ENCODE measurements around the gene RAPGEF4.

The RAPGEF4 gene

DNA sequence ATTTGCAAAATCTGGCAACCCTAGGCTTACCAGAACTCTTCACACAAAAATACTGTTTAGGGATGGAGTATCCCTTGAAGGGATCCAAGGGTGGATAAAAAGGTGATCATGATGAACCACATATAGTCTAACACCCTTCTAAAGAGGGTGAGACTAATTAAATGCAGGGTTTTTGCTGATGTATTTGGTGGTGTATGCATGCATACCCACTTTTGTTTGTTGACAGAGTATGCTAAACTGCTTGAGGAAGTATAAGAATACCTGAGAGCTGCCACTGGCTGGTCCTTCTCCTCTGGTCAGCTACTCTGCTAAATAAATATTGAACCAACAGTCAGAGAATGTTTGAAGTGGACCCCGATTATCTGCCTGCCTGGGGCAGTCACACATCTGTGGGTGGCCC, 34.2 kb downstream of the RAPGEF4 start:
- Histone ChIP-seq H3K4me1 (ENCODE audit: control insufficient read depth, insufficient read depth, low read length, poor library complexity, severe bottlenecking) (no peaks in the 10 kb centered on the region), H3K4me3 (ENCODE audit: insufficient read depth, low read depth, low read length, poor library complexity, severe bottlenecking) (no peak overlapping the region), H3K27ac (ENCODE audit: insufficient read depth, low read length, poor library complexity, severe bottlenecking) (no peak overlapping the region), H3K27me3 (replicated peaks; ENCODE audit: control insufficient read depth, insufficient read depth, low read length, poor library complexity, severe bottlenecking) (no peaks in the 10 kb centered on the region), H3K9me3 (ENCODE audit: control insufficient read depth, low read length) (no peaks in the 10 kb centered on the region), H3K36me3 (ENCODE audit: control insufficient read depth, insufficient read depth, low read length) (no peaks in the 10 kb centered on the region)
- DNase-seq = no peak

DNA sequence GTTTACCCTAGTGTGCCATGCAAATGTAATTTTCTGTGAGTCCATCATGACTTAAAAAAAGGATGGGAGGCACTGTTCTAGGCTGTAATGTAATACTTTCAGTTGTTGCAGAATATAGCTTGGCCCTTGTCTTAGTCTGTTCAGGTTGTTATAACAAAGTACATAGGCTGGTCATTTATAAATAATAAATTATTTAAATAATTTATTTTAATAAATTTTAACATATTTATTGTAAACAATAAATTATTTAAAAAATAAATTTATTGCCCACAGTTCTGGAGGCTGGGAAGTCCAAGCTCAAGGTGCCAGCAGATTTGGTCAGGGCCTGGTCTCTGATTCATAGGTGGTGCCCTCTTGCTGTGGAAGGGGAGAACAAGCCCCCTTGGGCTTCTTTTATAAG, 35.2 kb downstream of the RAPGEF4 start:
- no peak for DNase-seq
- Histone ChIP-seq H3K36me3 (ENCODE audit: control insufficient read depth, insufficient read depth, low read length) (no peaks in the 10 kb centered on the region), H3K4me3 (ENCODE audit: insufficient read depth, low read depth, low read length, poor library complexity, severe bottlenecking) (no peak overlapping the region), H3K4me1 (ENCODE audit: control insufficient read depth, insufficient read depth, low read length, poor library complexity, severe bottlenecking) (no peaks in the 10 kb centered on the region), H3K27me3 (replicated peaks; ENCODE audit: control insufficient read depth, insufficient read depth, low read length, poor library complexity, severe bottlenecking) (no peaks in the 10 kb centered on the region), H3K27ac (ENCODE audit: insufficient read depth, low read length, poor library complexity, severe bottlenecking) (no peak overlapping the region), H3K9me3 (ENCODE audit: control insufficient read depth, low read length) (no peaks in the 10 kb centered on the region)

DNA sequence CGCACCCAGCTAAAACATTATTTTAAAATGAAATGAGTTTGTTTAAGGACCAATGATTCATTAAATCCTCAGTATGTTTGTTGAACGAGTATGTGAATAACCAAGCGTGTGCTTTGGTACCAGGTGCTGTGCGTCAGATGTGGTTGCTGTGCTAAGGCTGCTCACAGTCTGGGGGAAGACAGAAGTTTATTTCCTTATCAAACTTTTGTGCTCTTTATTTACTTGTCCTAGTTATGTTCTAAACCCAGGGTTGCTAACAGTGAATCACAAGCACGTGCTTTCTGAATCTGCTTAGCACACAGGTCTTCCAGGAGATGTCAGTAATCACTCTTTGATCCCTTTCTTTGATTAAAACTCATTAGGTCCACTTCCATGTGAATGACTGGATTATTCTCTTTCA, 37.0 kb downstream of the RAPGEF4 start:
- Histone ChIP-seq H3K27me3 (replicated peaks; ENCODE audit: control insufficient read depth, insufficient read depth, low read length, poor library complexity, severe bottlenecking) (no peaks in the 10 kb centered on the region), H3K4me1 (ENCODE audit: control insufficient read depth, insufficient read depth, low read length, poor library complexity, severe bottlenecking) (no peaks in the 10 kb centered on the region), H3K36me3 (ENCODE audit: control insufficient read depth, insufficient read depth, low read length) (no peaks in the 10 kb centered on the region), H3K27ac (ENCODE audit: insufficient read depth, low read length, poor library complexity, severe bottlenecking) (no peak overlapping the region), H3K4me3 (ENCODE audit: insufficient read depth, low read depth, low read length, poor library complexity, severe bottlenecking) (no peak overlapping the region), H3K9me3 (ENCODE audit: control insufficient read depth, low read length) (no peaks in the 10 kb centered on the region)
- no peak for DNase-seq

DNA sequence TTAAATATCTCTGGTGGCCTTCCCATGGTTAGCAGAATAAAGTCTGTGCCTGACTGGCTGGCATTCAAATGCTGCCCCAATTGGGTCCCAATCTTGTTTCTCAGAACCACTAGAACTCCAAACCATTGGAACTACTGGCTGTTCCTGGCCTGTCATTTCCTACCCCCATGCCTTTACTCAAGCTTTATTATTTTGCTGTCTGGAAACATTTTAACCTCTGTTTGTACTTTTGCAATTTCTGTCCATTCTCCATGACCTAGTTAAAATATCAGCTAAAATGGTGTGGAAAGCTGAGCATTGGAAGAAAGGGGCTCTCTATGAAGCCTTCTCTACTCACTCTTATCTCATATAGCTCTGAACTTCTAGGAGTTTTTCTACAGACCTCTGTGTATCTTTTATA, 38.7 kb downstream of the RAPGEF4 start:
- Histone ChIP-seq H3K27me3 (replicated peaks; ENCODE audit: control insufficient read depth, insufficient read depth, low read length, poor library complexity, severe bottlenecking) (no peaks in the 10 kb centered on the region), H3K9me3 (ENCODE audit: control insufficient read depth, low read length) (no peaks in the 10 kb centered on the region), H3K4me1 (ENCODE audit: control insufficient read depth, insufficient read depth, low read length, poor library complexity, severe bottlenecking) (no peaks in the 10 kb centered on the region), H3K4me3 (ENCODE audit: insufficient read depth, low read depth, low read length, poor library complexity, severe bottlenecking) (no peak overlapping the region), H3K27ac (ENCODE audit: insufficient read depth, low read length, poor library complexity, severe bottlenecking) (no peak overlapping the region), H3K36me3 (ENCODE audit: control insufficient read depth, insufficient read depth, low read length) (no peaks in the 10 kb centered on the region)
- no peak for DNase-seq

DNA sequence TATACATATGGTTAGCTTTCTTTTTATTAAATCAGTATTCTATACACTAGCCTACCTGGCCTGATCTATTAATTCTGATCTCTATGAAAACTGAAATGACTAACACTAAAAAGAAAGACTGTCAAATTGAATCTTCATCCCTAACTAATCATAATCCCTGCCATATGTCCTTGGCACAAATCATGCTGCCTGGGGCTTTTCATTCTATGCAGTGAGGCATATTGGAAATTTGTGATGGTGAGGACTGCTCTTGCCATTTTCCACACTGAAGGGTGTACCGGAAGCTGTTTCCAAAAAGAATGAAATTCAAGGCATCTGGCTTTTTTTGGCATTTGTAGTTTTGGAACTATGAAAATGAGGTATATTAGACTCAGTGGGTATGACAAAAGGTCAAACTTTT, 39.7 kb downstream of the RAPGEF4 start:
- no peaks in the 10 kb centered on the region for H3K4me1 ChIP-seq (ENCODE audit: control insufficient read depth, insufficient read depth, low read length, poor library complexity, severe bottlenecking)
- H3K27me3 ChIP-seq (replicated peaks; ENCODE audit: control insufficient read depth, insufficient read depth, low read length, poor library complexity, severe bottlenecking) = no peaks in the 10 kb centered on the region
- H3K36me3 ChIP-seq (ENCODE audit: control insufficient read depth, insufficient read depth, low read length) = no peaks in the 10 kb centered on the region
- H3K4me3 ChIP-seq (ENCODE audit: insufficient read depth, low read depth, low read length, poor library complexity, severe bottlenecking) = no peak overlapping the region
- no peaks in the 10 kb centered on the region for H3K9me3 ChIP-seq (ENCODE audit: control insufficient read depth, low read length)
- no peak for DNase-seq
- no peak overlapping the region for H3K27ac ChIP-seq (ENCODE audit: insufficient read depth, low read length, poor library complexity, severe bottlenecking)

DNA sequence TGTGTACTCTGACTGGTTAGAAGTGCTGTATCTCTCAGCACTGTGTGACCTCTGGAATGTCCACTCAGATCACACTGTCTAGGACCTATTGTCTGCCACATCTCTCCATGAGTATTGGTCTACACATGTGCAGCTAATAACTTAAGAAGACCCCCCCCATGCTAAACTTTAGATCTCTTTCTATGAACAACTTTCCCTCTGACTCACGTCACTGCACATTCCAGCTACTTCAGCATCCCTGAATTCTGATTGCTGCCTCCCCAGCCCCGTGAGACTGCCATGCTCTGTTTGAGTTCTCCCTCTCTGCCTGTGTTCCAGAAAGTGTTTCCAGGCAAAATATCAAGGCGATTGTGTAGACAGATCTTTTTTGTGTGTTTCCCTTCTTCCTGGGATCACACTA, 41.8 kb downstream of the RAPGEF4 start:
- no peaks in the 10 kb centered on the region for H3K4me1 ChIP-seq (ENCODE audit: control insufficient read depth, insufficient read depth, low read length, poor library complexity, severe bottlenecking)
- H3K27me3 ChIP-seq (replicated peaks; ENCODE audit: control insufficient read depth, insufficient read depth, low read length, poor library complexity, severe bottlenecking) = no peaks in the 10 kb centered on the region
- no peaks in the 10 kb centered on the region for H3K36me3 ChIP-seq (ENCODE audit: control insufficient read depth, insufficient read depth, low read length)
- no peak for DNase-seq
- no peaks in the 10 kb centered on the region for H3K9me3 ChIP-seq (ENCODE audit: control insufficient read depth, low read length)
- H3K27ac ChIP-seq (ENCODE audit: insufficient read depth, low read length, poor library complexity, severe bottlenecking) = no peak overlapping the region
- no peak overlapping the region for H3K4me3 ChIP-seq (ENCODE audit: insufficient read depth, low read depth, low read length, poor library complexity, severe bottlenecking)

DNA sequence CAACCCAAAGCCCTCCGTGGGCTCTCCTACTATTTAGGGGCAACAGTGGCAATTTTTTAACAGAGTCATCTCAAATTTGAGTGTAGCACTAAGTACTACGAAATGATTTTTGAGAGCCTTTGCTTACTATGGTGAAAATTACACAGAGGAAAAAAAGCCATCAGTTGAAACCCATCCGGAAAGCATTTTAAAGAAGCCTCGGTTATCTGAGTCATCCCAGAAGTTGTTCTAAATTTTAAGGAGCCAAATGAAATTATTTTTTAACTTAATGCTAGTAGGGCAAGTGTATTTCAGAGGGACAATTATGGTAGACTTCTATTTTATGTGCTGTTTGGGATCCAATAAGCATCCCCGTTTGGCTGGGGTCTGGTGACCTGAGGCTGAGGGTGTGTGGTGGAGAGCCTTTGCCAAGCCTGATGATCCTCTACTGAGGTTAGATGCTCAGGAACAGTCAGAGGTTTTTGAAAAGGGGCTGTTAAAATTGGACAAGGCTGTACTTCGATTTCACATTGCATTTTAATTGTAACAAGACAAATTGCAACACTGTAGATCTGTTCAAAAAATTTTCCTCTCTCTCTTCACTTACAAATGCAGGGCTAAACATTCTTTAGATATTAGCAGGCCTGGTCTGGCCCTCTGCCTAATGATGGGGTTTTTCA, 47.0 kb downstream of the RAPGEF4 start:
- Histone ChIP-seq H3K27ac (ENCODE audit: insufficient read depth, low read length, poor library complexity, severe bottlenecking) (no peak overlapping the region), H3K4me3 (ENCODE audit: insufficient read depth, low read depth, low read length, poor library complexity, severe bottlenecking) (no peak overlapping the region), H3K9me3 (ENCODE audit: control insufficient read depth, low read length) (no peaks in the 10 kb centered on the region), H3K36me3 (ENCODE audit: control insufficient read depth, insufficient read depth, low read length) (no peaks in the 10 kb centered on the region), H3K27me3 (replicated peaks; ENCODE audit: control insufficient read depth, insufficient read depth, low read length, poor library complexity, severe bottlenecking) (no peaks in the 10 kb centered on the region), H3K4me1 (ENCODE audit: control insufficient read depth, insufficient read depth, low read length, poor library complexity, severe bottlenecking) (no peaks in the 10 kb centered on the region)
- no peak for DNase-seq

DNA sequence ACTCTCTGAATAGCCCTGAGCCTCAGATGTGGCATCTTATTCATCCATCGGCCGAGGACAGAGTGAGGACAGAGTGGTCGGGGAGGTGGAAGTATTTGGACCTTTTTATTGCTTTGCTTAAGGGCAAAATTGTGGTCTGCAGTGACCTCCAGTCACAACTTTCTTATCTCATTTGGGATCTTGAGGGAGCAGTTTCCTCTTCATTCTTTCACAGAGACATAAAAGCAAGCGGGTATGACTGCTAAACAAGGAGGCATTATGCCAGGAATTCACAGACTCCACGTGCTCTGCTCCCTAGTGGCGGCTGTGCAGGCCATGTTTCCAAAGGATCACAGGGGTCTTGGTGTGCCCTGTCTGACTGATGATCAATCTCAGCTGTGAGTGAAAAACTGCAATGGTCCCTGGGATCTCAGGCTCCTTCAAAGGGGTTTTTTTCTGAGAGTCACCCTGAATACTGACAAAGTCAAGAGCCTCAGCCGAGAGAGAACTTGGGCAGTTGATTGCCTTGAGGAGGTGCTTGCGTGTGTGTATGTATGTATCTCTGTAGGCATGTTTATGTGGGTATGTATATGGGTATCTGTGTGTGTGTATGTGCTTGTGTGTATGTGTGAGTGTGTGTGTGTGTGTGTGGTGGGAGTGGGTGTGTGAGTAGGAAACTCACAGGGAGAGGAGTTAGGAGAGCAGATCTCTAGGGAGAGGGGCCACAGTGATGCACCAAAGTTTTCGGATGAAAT, 47.7 kb downstream of the RAPGEF4 start:
- Histone ChIP-seq H3K4me3 (ENCODE audit: insufficient read depth, low read depth, low read length, poor library complexity, severe bottlenecking) (no peak overlapping the region), H3K36me3 (ENCODE audit: control insufficient read depth, insufficient read depth, low read length) (no peaks in the 10 kb centered on the region), H3K9me3 (ENCODE audit: control insufficient read depth, low read length) (no peaks in the 10 kb centered on the region), H3K4me1 (ENCODE audit: control insufficient read depth, insufficient read depth, low read length, poor library complexity, severe bottlenecking) (no peaks in the 10 kb centered on the region), H3K27me3 (replicated peaks; ENCODE audit: control insufficient read depth, insufficient read depth, low read length, poor library complexity, severe bottlenecking) (no peaks in the 10 kb centered on the region), H3K27ac (ENCODE audit: insufficient read depth, low read length, poor library complexity, severe bottlenecking) (no peak overlapping the region)
- DNase-seq = no peak

DNA sequence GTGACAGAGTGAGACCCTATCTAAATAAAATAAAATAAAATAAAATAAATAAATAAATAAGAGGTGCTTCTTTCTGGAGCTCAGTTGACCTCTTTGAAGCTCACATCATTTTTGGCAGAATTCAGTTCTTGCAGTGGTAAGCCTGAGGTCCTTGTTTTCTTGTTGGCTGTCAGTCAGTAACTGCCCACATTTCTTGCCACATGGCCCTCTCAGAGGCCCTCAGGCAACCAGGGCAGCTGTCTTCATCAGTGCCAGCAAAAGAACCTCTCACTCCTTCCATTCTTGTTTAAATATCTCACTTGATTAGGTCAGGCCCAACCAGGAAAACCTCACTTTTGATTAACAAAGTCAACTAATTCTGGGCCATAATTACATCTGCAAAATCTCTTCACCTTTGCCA, 53.2 kb downstream of the RAPGEF4 start:
- H3K9me3 ChIP-seq (ENCODE audit: control insufficient read depth, low read length) = no peaks in the 10 kb centered on the region
- no peak overlapping the region for H3K27ac ChIP-seq (ENCODE audit: insufficient read depth, low read length, poor library complexity, severe bottlenecking)
- no peaks in the 10 kb centered on the region for H3K36me3 ChIP-seq (ENCODE audit: control insufficient read depth, insufficient read depth, low read length)
- DNase-seq = no peak
- no peaks in the 10 kb centered on the region for H3K4me1 ChIP-seq (ENCODE audit: control insufficient read depth, insufficient read depth, low read length, poor library complexity, severe bottlenecking)
- H3K27me3 ChIP-seq (replicated peaks; ENCODE audit: control insufficient read depth, insufficient read depth, low read length, poor library complexity, severe bottlenecking) = no peaks in the 10 kb centered on the region
- H3K4me3 ChIP-seq (ENCODE audit: insufficient read depth, low read depth, low read length, poor library complexity, severe bottlenecking) = no peak overlapping the region

DNA sequence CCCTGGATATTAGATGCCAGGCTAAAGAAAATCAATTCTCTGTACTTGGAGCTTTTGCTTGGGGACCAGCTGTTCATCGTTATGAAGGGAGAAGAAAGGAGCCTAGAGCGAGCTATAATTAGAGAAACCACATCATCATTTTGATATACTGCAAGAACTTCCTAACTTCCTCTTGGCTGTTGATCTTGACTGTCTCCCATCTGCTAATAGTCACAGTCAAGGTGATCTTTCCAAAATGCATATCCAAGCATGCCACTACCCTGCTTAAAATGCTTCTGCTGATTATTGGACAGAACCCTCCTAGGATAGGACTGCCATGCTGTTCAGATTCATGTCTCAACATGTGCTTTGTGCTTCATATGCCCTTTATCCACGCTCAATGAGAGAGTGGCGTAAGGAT, 54.8 kb downstream of the RAPGEF4 start:
- H3K9me3 ChIP-seq (ENCODE audit: control insufficient read depth, low read length) = no peaks in the 10 kb centered on the region

More for the DNA sequence above, 54.8 kb downstream of the RAPGEF4 start:
- no peak overlapping the region for H3K4me3 ChIP-seq (ENCODE audit: insufficient read depth, low read depth, low read length, poor library complexity, severe bottlenecking)
- H3K27me3 ChIP-seq (replicated peaks; ENCODE audit: control insufficient read depth, insufficient read depth, low read length, poor library complexity, severe bottlenecking) = no peaks in the 10 kb centered on the region
- DNase-seq = no peak
- no peak overlapping the region for H3K27ac ChIP-seq (ENCODE audit: insufficient read depth, low read length, poor library complexity, severe bottlenecking)
- no peaks in the 10 kb centered on the region for H3K4me1 ChIP-seq (ENCODE audit: control insufficient read depth, insufficient read depth, low read length, poor library complexity, severe bottlenecking)
- no peaks in the 10 kb centered on the region for H3K36me3 ChIP-seq (ENCODE audit: control insufficient read depth, insufficient read depth, low read length)

Measured in effector memory CD4-positive, alpha-beta T cell (primary cell).